Esophagus muscularis mucosa (tissue), 3 donors: ENCODE results near the gene CACNA2D2.

Experiments
- CTCF ChIP-seq, 3 experiments: fragments of 200-600 bp in 2 of 3; fragments of 450-650 bp in 1 of 3; sonication (generic) in 2 of 3; IDR thresholded peaks; one replicate each; pipeline ENCODE4 v1.5.1; 2017 to 2019; ENCODE audit warnings: antibody characterized with exemption in 3 of 3, mild to moderate bottlenecking in 2 of 3, moderate library complexity in 1 of 3
- POLR2A ChIP-seq: fragments of 450-650 bp; IDR thresholded peaks from one replicate; pipeline ENCODE4 v1.6.1; 2017; ENCODE audit warnings: antibody characterized with exemption, moderate library complexity, mild to moderate bottlenecking, low read depth

- TF ChIP-seq CTCF (IDR thresholded peaks at IDR 0.05) (no peak), POLR2A (no peak)
These were observed 72.4 kb downstream of the CACNA2D2 start for GRCh38 chr3:50430950-50431435.
